HG03442 (cell line): ENCODE data around the gene PRSS48.
"Not testable (repeated sequence)": the region's sequence is repeated elsewhere in the genome, so short reads cannot be mapped to it uniquely, and the experiment has no call there.

Experiments used
- ATAC-seq: cut with Tn5 transposase; IDR thresholded peaks from one replicate; pipeline ENCODE4 v1.9.1; 2021; ENCODE audit warnings: mild to moderate bottlenecking, moderate library complexity; ENCODE audit not compliant: unreplicated experiment

Gene PRSS48

GRCh38 chr4:151315212-151315886 is 38.4 kb downstream of the PRSS48 start:
- ATAC-seq: no peak

DNA sequence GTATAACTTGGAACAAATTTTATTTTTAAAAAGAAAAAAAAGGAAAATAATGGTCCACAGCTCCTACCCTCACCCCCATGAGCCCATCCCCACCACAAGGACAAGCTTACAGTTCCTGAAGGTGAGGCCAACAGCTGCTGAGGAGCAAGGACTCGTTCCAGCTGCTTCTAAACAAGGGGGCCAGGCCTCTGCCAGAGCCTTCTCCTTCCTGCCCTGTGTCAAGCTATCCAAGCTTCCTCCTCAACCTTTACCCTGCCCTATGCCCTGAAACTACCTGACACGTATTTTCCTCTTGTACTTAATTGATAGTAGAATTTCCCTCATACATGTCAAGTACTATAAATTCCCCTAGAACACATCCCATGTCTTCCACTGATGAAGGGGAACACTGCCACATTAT is 39.7 kb downstream of the PRSS48 start:
- ATAC-seq: no peak

GRCh38 chr4:151318307-151319006 is 41.5 kb downstream of the PRSS48 start:
- ATAC-seq: no peak

DNA sequence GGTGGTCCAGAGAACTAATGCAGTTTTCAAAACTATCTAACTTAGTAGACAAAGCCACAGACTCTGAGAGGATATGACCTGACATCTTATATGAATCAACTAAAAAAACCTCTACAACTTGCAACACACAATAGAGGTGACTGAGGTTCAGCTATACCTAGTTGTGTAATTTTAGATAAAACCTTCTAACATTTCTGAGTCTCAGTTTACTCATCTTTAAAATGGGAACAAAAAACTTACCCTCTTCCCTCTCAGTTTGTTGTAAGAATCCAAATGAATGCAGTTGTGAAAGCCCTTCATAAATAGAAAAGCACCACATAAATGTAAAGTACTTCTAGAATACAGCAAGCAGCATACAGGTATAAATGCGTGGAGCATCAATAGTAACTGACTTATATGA is 42.5 kb downstream of the PRSS48 start:
- ATAC-seq: no peak

GRCh38 chr4:151321586-151321985 is 44.6 kb downstream of the PRSS48 start:
- no peak for ATAC-seq

GRCh38 chr4:151322161-151322560 is 45.2 kb downstream of the PRSS48 start:
- ATAC-seq: not testable (repeated sequence)

DNA sequence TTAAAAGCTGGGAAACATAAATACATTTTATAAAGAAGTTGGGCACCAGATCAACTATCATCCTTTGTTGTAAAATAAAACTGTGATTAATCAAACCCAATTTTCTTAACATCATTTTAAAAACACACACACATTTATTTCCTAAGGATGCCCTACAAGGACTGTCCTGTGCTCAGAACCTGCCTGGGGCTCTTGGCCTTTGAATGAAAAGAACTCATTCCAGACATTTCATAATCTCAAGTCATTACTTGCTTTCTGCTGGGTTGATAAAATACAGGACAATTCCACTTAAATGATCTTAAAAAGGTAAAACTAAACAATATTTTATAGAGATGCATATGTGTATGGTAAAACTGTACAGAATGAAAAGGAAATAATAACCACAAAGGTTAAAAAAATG is 45.6 kb downstream of the PRSS48 start:
- no peak for ATAC-seq

DNA sequence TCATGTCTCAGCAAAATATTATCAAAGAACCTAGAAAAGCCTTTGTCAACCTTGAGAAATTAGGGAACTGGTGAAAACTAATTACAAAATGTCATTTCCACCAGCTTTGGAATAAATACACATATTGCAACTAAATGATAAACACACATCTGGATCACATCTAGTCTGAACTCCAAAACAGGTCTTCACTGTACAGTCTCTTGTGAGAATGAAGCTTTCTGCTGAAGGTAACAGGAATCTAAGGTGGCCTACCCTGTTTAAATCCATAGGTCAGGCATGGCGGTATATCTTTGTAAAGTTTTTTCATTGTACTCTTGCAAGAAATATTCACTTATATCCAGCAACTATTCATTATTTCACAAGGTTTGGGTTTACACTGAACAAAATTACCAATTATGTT is 46.7 kb downstream of the PRSS48 start:
- ATAC-seq: no peak

GRCh38 chr4:151324124-151324751 is 47.3 kb downstream of the PRSS48 start:
- no peak for ATAC-seq

GRCh38 chr4:151324752-151325110 is 47.8 kb downstream of the PRSS48 start:
- no peak for ATAC-seq

DNA sequence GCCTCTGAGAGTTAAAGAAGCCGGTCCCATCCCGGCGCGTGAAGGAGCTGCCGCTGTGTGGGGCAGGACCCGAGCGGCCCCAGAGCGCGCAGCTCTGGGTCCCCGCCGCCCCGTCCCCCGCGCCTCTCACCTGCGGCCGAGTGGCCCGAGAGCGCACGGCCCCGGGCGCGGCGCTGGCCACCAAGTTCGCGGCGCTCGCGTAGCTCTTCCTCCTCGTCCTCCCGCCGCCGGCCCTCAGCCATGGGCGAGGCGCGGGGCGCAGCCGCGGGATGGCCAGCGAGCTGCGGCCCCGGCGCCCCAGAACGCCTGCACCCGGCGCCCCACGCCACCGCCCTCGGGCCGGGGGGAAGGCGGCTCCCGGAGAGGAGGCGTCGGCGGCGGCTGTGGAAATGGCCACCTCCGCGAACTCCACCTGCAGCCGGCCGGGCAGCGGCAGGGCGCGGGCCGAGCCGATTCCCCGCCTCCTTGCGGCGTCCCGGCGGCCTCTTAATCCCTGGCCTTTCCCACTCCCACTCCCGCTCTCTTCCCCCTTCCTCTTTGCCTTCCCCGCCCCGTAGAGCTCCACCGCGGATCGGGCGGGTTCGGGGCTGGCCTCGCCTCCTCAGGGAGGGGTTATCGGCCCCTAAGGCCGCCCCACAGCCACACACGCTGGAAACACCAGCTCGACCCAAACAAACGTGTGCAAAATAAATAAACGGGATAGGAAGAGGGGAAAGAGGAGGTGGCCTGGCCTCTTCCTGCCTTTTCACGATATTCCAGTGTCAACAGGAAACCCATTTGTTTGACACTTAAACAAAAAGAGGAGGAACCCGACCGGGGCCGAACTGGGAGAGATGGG is 48.4 kb downstream of the PRSS48 start, which contains the start of gene SH3D19:
TSS of gene SH3D19 (minus strand) at position 495 of the 838 bp plus-strand sequence. CDS start at position 242, 253 bp downstream.
- no peak for ATAC-seq

- no peak for ATAC-seq
These were observed 48.9 kb downstream of the PRSS48 start for GRCh38 chr4:151325949-151326246.

DNA sequence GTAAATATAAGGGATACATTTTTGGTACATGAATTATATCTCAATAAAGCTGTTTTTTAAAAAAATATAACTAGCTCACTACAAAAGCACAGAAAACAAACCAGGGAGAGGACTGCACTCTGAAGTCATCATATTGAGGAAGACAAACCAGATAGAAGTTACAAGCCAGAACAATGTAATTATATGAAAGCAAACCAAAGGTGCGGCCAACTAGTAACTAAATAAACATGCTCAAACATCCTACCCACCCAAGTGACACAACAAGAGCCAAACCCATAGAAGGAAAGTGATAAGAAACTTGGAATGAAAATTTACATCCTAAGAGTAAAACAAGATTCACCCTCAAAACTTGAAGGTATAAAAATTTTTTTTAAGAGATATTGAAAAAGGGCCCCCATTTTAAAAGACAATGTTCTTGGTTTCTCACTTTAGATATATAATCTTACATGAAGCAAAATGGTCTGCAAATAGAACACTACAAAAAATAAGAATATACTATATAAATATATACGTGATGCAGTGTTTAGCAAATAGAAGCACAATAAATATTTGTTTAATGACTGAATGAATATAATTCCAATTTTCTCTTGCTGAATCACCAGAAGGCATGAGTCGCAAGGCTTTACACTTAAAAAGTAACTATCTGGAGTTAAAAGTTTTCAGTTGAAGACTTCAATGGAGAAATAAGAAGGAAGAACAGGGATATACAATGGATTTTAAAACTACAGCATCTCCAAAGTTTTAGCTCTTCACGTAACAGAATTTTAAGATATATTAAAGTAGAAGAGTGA is 52.5 kb downstream of the PRSS48 start:
- ATAC-seq: no peak

DNA sequence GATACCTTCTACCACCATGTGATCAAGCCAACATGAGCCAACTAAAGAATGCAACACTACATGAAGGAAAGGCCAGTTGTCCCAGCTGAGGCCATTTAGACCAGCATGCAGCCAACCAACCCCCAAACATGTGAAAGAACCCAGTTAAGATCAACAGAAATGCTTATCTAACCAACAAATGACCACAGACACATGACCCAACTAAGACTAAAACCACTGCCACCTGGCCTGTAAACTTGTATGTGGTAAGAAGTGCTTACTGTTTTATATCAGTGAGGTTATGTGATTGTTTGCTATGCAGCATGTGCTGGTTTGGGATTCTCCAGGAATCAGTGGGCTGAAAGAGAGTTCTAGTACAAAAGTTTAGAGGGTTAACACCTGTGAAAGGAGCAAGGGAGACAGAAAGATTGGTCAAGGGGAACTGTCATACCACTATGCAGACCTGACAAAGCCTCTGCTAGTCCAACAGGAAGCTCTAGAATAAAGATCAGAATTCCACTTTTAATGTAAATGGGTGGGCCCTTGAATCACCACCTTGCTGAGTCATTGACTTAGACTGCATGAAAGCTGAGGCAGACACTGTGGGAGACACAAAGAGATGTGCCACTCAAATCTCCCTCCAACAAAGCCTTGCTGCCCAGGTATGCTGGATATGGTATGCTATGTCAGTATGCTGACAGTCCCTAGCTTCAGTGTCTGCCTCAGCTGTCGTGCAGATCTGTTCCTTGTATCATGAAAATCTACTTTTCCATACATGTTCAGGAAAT is 54.5 kb downstream of the PRSS48 start:
- no peak for ATAC-seq

DNA sequence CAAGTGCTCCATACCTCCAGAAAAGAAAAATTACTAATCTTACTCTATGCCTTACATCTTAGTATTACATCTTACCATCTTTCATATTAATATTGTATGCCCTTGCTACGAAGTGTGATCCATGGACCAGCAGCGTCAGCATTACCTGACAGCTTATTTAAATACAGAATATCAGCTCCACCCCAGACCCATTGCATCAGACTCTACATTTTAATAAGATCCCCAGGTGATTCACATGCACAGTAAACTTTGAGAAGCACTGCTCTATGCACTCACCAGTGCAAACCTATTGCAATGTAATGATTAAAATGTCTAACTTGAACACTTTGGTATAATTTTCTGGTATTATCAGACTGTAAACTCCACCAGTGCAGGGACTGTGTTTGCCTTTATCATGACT is 62.5 kb downstream of the PRSS48 start:
- ATAC-seq: no peak

GRCh38 chr4:151340751-151341385 is 63.9 kb downstream of the PRSS48 start:
- ATAC-seq: no peak
